Dermis blood vessel endothelial cell (primary cell): Measurements from ENCODE around the gene RTF2. TPM values are rescaled to one million over a fixed set of nuclear protein-coding genes. Genes with fewer than 3 reads are reported as not detected.

Experiments
- DNase-seq: peaks from one replicate; pipeline ENCODE4 v3.0.0; 2010
- total RNA-seq: library from RNA; depleted of rRNA; stranded (reverse); fragments of >200 nt; gene quantifications from 2 replicates; pipeline ENCODE4 v1.2.3, GENCODE V29; 2014

RTF2 gene
- total RNA-seq, 1 donor from 2014 or later: 93.9 TPM

DNA sequence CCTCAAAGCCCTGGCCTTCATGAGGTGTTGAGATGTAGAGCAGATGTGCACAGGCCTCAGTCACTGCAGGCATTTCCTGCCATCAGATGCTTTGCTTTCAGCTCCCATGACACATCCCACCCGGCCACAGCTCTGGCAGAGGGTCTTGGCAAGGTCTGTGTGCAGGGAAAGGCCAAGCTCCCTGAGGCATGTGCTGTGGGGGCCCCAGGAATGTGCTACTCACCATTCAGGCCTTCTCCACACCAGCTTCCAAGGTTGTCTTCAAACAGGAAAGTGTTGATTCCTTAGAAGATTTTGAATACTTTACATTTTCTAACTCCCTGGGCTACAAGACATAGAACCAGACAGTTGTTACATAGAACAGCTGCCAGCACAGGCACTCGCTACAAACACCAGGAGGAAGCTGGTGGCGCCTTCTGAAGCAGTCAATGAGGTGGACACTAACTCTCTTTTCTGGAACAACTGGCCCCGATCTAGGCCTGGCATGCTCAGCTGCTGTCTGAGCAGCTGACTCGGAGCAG, 28.6 kb upstream of the RTF2 start:
- peak; percentile 57 for DNase-seq

DNA sequence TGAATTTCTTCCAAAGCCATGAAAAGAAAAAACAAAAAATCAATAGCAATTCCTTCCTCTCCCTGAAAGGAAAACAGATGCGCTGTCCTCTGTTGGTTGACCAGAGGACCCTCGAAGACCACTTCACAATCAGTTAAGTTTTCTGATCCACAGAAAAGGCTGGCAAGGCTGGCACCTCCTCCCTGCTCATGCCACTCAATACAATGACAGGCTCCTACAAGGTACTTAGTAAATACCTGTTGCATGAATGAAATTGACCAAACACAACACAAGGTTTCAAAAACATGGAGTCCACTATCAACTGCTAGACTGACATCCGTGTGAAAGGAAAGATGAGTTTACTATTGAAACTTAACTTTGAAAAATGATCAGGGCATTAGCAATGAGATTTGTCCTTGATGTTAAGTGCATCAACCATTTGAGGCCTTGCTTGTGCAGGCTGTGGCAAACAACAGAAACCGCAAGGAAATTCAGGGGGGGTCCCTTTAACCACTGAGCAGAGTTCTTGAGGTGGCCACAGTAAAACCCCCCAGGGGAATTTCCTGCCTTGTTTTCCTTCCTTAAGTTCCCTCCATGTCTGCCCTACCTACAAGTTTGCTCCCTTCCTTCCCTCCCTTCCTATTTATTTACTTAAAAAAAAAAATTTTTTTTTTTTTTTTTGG, 27.9 kb upstream of the RTF2 start:
- no peak for DNase-seq

DNA sequence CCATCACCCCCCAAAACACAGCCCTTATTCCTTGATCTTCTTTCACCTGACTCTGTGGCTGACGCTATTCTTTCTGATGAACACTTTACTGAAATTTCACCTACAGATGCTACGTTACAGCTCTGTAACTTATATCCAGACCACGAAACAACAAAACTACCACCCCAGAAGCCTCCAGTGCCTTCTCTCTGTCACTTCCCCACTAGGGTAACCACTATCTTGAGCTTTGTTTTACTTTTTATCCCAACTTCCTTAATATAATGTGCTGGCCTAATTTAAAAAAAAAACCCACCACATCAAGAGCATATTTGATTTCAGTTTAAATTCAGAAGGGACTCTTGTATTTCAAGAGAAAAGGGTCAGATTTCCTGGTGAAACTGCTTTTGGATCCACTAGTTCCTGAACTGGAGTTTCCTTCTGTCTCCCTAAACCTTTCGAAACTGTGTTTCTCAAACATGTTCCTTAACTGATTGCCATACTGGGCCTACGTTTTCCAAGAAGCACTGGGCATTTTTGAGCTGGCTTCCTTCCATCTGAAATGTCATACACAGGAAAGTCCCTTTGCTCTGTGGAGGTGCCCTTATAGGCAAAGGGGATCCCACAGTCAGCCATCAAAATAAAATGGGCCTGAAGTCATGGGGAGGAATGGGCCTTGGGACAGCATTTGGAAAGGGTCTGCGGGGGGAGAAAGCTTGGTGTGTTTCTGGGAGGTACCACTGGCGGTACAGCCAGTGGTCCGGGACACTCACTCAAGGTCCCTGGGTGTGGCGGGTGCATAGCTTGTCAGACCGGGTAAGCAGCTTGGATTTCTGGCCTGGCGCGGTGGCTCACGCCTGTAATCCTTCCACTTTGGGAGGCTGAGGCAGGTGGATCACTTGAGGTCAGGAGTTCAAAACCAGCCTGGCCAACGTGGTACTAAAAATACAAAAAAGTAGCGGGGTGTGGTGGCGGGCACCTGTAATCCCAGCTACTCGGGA, 25.8 kb upstream of the RTF2 start:
- DNase-seq: no peak

DNA sequence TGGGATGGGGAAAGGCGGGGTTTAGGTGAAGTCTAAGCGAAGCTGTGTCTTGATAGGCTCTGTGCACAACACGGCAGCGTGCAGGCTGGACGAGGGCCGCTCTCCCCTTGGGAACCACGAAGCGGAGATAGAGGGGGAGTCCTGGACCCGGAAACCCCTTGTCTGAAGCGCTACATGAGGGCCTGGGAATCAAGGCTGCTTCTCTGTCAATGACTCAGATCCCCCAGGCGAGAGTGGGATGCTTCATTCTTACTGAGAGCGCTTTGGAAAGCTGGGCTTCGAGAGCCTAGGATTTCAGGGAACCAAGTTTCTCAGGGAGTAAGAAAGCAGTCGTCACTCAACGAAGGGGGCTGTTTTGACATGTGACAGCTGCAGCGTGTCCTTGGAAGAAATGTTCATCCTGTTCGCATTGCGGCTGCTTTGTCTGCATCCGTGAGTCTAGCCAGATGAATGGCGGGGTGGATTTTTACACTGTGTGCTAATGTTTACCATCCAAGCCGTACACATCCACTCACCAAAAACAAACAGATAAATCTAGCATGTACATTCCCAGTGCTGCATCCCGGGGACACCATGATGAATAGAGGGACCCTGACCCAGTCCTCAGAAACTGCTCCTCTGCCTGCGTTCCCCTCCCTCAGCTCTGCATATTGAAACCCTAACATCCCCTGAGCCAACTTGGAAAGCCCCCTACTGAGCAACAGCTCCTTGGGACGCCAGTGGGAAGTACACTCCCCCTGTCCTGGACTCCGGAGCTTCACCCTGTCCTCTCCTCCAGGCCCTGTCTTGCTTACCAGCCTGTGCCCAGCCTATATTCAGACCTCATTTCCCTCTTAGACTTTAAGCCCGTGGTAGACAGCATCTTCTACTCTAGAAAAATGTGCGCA, 24.5 kb upstream of the RTF2 start:
- peak; percentile 13 for DNase-seq

DNA sequence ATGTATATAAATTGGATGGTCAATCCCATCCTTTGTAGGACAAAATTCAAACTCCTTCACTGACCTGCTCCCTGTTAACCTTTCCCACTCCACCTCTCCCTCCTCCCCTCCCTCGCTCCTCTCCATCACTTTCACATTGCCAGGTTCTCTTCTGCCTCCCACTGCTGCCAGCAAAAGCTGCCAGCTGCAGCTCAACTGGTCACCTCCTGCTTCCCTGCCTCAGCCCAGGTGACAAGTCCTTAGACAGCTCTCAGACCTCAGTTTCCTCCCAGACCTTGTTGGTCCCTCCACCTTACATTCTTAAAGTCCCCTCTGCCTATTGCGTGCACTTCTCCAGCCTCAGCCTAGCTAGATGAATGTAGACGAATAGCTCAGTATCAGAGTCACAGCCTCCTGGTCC, 23.3 kb upstream of the RTF2 start:
- no peak for DNase-seq

DNA sequence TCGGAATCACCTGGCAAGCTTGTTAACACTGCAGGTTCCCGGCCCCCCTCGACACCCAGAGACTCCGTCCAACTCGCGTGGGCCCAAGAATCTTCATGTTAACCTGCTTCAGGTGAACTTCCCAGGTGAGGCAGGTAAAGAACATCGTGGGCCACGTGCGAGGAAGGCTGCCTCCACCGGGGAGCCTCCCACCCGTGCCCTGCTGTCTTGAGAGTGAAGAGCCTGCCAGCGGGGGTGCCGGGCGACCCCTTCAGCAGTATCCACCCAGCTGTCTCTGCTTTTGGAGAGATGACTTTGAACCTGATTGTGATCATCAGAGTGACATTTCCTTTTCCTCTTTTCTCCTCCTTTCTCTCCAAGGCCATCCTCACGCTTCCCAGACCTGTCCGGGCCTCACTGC, 22.9 kb upstream of the RTF2 start:
- no peak for DNase-seq

DNA sequence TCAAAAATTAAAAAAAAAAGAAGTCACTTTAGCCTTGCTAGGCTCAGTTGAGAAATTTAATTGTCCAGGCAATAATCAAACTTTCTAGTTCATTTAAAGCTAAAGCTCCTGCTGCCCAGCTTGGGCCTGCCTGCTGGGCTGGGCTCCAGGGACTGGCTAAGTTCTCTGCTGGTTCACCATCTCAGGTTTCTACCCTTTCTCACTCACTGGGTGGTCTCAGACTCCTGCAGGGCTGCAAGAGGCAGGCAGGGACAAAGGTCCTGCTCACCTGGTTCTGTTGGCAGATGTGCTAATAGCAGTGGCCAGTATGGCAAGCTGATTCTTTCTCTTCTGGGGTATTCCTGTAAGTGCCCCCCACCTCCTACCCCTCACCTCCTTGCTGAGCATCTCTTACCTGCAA, 21.2 kb upstream of the RTF2 start:
- DNase-seq: no peak

DNA sequence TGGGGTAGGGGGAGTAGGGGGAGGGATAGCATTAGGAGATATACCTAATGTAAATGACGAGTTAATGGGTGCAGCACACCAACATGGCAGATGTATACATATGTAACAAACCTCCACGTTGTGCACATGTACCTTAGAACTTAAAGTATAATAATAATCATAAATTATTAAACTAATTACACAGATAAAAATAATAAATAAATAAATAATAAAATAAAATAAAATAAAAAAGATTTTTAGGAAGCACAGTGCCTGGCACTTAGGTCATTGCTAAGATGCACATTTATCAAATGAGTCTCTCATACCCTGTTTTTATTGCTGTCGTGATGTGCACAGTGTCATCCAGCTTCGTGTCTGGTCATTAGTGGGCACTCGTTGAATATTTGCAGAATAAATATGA, 19.0 kb upstream of the RTF2 start:
- DNase-seq: no peak

DNA sequence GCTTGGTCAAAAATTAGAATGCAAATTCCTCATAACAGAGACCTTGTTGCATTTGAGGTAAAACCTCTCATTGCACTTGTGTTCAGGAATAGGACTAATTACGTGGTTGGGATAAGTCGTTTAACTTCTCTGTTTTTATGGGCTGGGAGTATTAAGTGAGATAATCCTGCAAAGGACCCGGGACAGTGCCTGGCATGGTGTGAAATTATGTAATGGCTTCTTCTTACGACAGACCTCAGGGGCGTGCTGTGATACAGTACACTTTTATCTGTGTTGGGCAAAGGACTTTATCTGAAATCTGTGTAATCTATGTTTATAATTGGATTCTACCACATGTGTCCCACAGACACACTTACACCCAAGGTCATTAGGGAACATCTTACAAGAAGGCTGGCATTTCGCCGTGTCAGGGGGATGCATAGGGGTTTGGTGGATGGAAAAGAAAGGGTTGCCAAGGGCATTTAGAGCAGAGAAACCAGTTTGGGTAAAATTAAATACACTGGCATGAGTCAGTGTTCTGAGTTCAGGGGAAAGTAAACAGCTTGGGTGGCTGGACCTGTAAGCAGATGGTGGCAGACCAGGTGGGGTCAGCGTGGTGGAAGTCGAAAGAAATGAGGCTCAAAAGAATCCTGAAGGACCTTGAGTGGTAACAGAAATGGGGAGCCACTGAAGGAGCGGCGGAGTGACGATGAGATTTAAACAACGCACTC, 17.2 kb upstream of the RTF2 start:
- no peak for DNase-seq

DNA sequence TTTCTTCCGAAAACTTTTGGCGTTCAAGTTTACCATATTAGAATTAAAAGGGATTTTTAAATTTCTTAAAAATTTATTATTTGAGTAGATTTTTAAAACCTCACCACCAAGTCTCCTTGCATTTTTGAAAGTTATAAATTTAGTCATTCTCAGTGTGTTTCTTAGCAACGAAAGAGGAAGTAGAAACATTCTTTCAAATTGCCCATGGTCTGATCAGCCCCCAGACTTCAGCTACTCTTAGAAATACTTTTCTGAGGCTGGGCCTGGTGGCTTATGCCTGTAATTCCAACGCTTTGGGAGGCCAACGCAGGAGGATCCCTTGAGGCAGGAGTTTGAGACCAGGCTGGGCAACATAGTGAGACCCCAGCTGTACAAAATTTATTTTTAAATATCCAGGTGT, 15.1 kb upstream of the RTF2 start:
- DNase-seq: no peak

DNA sequence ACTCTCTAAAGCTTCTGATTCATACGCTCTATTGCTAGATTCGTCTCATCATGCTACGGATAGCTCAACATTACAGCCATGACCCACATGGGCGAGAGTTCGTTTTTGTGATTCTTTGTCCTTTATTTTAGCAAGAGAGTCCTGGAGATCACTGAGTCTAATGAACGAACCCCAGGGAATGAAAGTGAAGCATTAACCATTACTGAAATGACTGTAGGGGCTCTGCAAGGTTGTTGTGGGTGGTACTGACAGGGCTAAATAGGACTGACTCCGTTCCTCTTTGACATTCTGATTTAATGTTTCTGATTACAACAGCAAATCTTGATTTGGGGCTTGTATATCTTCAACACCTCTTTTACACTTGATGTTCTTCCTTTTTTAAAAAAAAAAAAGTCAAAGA, 13.7 kb upstream of the RTF2 start:
- no peak for DNase-seq

DNA sequence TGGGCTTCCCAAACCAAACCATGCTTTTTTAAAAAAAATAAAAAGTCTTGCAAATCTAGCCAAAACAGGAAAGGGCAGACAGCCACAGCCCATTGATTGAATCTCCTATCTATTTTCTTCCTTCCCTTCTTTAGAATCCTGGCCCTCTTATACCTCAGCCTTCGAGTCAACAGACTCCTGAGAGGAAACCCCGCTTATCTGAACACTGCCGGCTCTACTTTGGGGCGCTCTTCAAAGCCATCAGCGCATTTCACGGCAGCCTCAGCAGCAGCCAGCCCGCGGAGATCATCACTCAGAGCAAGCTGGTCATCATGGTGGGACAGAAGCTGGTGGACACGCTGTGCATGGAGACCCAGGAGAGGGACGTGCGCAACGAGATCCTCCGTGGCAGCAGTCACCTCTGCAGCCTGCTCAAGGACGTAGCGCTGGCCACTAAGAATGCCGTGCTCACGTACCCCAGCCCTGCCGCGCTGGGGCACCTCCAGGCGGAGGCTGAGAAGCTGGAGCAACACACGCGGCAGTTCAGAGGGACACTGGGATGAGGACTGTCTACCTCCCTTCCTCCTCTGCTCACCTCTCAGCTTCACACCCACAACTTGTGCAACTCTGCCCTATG, 10.1 kb upstream of the RTF2 start:
- no peak for DNase-seq

DNA sequence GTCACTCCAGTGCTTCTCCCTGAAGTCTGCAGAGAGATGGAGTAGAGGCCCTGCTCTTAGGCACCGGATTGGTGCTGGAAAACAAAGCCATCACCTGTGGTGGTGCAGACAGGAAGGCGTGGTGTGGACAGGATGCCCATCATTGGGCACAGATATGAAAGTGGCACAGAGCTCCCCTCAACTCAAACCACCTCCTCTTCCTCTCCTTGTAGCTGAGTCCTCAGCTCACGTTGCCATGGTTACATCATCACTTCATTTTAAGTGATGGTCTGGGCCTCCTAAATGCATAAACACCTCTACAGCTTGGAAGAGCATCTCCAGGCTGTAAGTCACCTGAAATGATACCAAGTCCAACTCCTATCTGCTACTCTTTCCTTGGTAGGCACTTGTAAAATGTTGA, 8.0 kb upstream of the RTF2 start:
- no peak for DNase-seq

DNA sequence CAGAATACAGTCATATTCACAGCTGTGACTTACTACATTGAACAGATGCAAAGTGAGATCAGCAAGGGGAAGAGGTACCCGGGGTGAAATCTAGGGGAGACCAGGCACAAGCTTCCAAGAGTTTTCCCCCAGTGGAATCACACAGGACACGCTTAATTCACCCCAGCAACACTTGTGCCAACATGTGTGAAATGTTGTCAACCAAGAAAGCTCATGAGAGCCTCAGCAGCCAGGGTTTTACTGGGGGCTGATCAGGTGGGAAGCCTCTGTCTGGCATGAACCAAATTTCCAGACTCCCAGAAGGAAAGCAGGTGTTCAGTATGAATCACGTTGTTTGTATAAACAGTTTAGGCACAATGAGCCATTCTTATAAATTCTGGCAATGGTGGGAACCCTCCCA, 6.9 kb upstream of the RTF2 start:
- DNase-seq: no peak

DNA sequence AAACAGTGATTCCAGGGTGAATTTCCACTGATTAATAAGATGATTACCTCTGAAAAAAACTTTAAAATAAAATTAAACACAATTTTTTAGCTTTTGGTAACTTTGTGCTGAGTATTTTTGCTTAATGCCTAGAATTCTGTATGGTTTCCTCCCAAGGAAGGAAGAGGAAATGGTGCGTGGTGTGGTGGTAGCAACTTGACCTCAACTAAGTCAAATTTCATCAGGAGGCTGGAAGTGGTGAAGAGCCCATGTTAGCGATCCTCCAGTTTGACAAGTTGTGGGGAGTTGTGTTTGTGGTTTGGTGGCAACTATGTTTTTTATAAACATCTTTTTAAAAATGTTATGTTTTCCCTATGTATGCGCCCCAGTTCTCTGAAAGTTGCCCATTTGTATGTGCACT, 5.0 kb upstream of the RTF2 start:
- DNase-seq: no peak

DNA sequence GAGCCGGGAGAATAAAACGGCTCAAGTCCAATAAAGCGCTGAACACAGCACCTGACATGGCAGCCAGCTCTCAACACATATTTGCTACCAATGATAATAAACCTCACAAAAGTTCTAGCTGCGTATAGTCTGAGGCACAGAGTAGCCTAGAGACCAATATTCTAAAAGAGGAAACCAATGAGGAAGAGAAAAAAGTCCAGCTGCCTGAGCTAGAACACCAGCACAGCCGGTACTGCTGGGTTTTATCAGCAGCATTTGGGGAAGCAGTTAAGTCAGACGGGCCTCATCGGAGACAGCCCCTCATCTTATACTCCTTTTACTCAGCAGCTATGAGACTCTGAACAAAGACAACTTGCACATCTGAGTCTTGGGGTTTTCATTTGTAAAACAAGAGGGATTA, 2.4 kb upstream of the RTF2 start:
- no peak for DNase-seq

DNA sequence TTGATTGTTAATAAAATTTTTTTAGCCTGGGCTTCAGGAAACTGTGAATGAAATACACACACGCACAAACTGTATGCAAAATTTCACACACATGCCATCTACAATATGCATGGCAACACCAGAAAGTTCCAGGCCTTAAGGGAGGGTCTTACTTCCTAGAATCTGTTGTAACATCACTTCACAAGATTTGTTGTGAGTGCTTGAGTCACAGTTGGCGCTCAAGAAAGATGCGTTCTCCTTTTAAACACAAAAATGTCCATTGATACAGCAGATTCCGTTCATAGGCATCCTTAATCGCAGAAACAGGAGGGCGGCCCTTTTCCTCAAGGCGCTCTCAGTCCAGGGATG, 485 bp upstream of the RTF2 start:
- DNase-seq: no peak

DNA sequence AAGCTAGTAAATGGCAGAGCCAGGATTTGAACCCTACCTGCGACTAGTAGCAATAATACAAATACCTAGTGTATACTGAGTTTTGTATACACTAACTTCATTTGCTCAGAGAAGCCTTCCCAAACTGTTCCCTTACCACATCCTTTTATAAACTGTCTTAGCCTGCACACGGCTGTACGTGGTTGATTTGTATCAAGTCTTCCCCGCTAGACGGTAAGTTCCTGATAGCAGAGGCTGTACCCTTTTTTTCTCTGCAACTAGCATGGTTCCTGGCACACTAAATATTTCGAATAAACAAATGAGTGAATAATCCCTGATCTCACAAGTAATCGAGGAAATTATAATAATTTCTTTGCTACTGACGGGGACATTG, 636 bp downstream of the RTF2 start:
- DNase-seq: peak; percentile 8

DNA sequence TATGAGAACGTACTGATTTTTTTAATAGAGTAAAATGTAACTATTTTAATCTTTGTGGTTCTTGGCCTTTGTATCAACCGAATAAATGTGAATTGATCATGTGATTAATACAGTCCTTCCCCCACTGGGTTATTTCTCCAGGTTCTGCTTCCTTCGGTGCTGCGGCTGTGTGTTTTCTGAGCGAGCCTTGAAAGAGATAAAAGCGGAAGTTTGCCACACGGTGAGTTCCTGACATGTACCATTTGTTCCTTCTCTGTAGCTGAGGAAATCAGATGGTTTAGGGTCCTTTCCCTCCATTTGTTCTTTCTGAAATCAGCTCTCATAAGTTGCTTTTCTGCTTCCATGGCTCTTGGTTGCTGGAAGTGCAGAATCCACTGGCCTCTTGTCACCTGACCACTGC, 15.5 kb downstream of the RTF2 start:
- no peak for DNase-seq

DNA sequence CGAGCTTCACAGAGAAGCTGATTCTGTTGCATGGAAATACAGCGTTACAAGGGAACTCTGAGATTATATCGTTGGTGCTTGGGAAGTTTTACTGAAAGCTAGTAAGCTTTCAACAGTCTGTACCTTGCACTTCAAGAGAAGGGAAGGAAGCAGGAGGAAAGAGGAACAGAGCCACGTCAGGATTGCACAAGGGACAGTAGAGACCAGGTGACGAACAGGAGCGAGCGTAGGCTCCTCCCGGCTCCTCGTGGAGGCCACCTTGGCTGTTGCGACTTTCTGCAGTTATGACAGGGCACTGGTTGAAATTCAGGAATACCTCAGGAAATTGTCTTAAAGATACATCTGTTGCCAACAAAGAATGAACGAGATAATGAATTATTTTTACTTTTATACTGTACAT, 18.8 kb downstream of the RTF2 start:
- DNase-seq: no peak

DNA sequence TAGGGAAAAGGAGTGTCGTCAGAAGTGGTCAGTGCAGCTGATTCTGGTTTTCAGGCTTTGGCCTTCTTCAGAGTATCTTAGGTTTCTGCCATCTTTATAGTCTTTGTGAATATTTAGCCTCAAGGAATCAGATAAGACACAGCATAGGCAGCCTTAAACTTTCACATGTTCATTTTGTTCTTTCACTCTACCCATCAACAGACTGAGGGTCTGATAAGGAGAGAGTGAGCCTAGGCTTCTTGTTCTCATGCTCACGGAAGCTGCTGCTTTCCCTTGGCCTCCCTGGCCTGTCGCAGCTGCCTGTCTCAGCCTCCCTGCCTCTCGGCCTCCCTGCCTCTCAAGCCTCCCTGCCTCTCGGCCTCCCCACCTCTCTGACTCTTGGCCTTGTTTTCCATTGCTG, 20.1 kb downstream of the RTF2 start:
- DNase-seq: no peak

DNA sequence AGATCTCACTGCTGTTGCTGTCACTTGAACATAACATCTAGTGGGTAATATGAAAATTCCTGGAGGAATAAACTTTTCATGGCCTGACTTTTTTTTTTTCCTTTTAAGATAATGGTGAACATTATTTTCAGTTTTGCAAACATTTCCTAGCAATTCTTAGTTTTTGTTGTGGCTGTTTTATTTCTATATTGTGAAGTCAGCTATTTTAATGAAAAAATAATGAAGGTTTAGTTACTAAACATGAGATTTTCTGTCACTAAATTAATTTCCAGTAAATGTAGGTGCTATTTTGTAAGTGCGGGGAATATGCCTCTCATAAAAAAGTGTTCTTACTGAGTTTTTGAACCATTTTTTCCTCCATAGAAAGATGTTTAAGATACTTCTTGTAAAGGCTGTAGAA, 32.7 kb downstream of the RTF2 start:
- DNase-seq: no peak
